Measurements from ENCODE around the gene ZBTB7B. TPM values are rescaled to one million over a fixed set of nuclear protein-coding genes. Genes with fewer than 3 reads are reported as not detected.

Gene ZBTB7B
- polyA plus RNA-seq, 3 donors = 6.3 to 149 (median 9.6) TPM

- no peak for DNase-seq
- Histone ChIP-seq H3K9ac (ENCODE audit: insufficient read depth, low read length, poor library complexity, severe bottlenecking) (no peak overlapping the region), H3K36me3 (replicated peaks in 1 of 2; ENCODE audit: control insufficient read depth in 1 of 2, insufficient read depth in 2 of 2, low read length in 2 of 2) (no peaks in the 10 kb centered on the region), H3K4me1 (ENCODE audit: control insufficient read depth in 1 of 2, insufficient read depth in 2 of 2, low read length in 2 of 2) (peaks cover 13 to 20% of the 10 kb centered on the region in 2 donors), H3K27ac (ENCODE audit: low read depth in 1 of 2, low read length in 2 of 2) (no peak overlapping the region), H2AFZ (ENCODE audit: insufficient read depth, low read depth, low read length, poor library complexity, severe bottlenecking) (no peak overlapping the region), H3K79me2 (ENCODE audit: insufficient read depth, low read length) (no peaks in the 10 kb centered on the region), H3K4me2 (replicated peaks; ENCODE audit: extremely low read depth, low read length, poor library complexity, severe bottlenecking) (no peak overlapping the region), H3K4me3 (replicated peaks in 1 of 3; ENCODE audit: low read depth in 2 of 3, low read length in 3 of 3) (no peak overlapping the region), H3K9me3 (replicated peaks in 1 of 2; ENCODE audit: control insufficient read depth in 1 of 2, insufficient read depth in 1 of 2, low read length in 2 of 2) (no peaks in the 10 kb centered on the region), H4K20me1 (ENCODE audit: insufficient read depth, low read length) (no peaks in the 10 kb centered on the region), H3K27me3 (ENCODE audit: control insufficient read depth in 2 of 2, insufficient read depth in 2 of 2, low read length in 2 of 2) (no peaks in the 10 kb centered on the region)
- H3K27ac Mint-ChIP-seq = no peak overlapping the region
- H3K4me1 Mint-ChIP-seq = peaks cover 21% of the 10 kb centered on the region
- H3K9me3 Mint-ChIP-seq = peaks cover 0 to 1% (median 0%) of the 10 kb centered on the region in 7 donors
- H3K4me3 Mint-ChIP-seq = no peak overlapping the region
- no peak for TF ChIP-seq CTCF (IDR thresholded peaks at IDR 0.05)
- H3K27me3 Mint-ChIP-seq (ENCODE audit: low read depth in 3 of 3) = peaks cover 8 to 15% (median 14%) of the 10 kb centered on the region in 3 donors
- H3K36me3 Mint-ChIP-seq = no peaks in the 10 kb centered on the region
- WGBS (ENCODE audit: insufficient coverage) = 90% methylated on average over 4 of the region's 5 CpGs
- intact Hi-C loops (cut with micrococcal nuclease) = no loop called here
Measured at GRCh38 chr1:155042789-155043188, 40.2 kb downstream of the ZBTB7B start.

GRCh38 chr1:155043301-155043702 is 40.7 kb downstream of the ZBTB7B start:
- Mint-ChIP-seq H3K4me3 (no peak overlapping the region), H3K27ac (no peak overlapping the region), H3K4me1 (peaks cover 21% of the 10 kb centered on the region), H3K36me3 (no peaks in the 10 kb centered on the region), H3K27me3 (ENCODE audit: low read depth in 3 of 3) (peaks cover 4 to 10% (median 10%) of the 10 kb centered on the region in 3 donors), H3K9me3 (peaks cover 0 to 1% (median 0%) of the 10 kb centered on the region in 7 donors)
- H3K9ac ChIP-seq (ENCODE audit: insufficient read depth, low read length, poor library complexity, severe bottlenecking) = no peak overlapping the region
- no peaks in the 10 kb centered on the region for H4K20me1 ChIP-seq (ENCODE audit: insufficient read depth, low read length)
- TF ChIP-seq CTCF (IDR thresholded peaks at IDR 0.05) = no peak
- H3K79me2 ChIP-seq (ENCODE audit: insufficient read depth, low read length) = no peaks in the 10 kb centered on the region
- H3K4me1 ChIP-seq (ENCODE audit: control insufficient read depth in 1 of 2, insufficient read depth in 2 of 2, low read length in 2 of 2) = peaks cover 13 to 20% of the 10 kb centered on the region in 2 donors
- no peak overlapping the region for H3K4me3 ChIP-seq (replicated peaks in 1 of 3; ENCODE audit: low read depth in 2 of 3, low read length in 3 of 3)
- H2AFZ ChIP-seq (ENCODE audit: insufficient read depth, low read depth, low read length, poor library complexity, severe bottlenecking) = no peak overlapping the region
- 82% methylated on average over 11 of the region's 12 CpGs for WGBS (ENCODE audit: insufficient coverage)
- no peak for DNase-seq
- H3K36me3 ChIP-seq (replicated peaks in 1 of 2; ENCODE audit: control insufficient read depth in 1 of 2, insufficient read depth in 2 of 2, low read length in 2 of 2) = no peaks in the 10 kb centered on the region
- no peaks in the 10 kb centered on the region for H3K27me3 ChIP-seq (ENCODE audit: control insufficient read depth in 2 of 2, insufficient read depth in 2 of 2, low read length in 2 of 2)
- no peak overlapping the region for H3K4me2 ChIP-seq (replicated peaks; ENCODE audit: extremely low read depth, low read length, poor library complexity, severe bottlenecking)
- no peak overlapping the region for H3K27ac ChIP-seq (ENCODE audit: low read depth in 1 of 2, low read length in 2 of 2)
- no peaks in the 10 kb centered on the region for H3K9me3 ChIP-seq (replicated peaks in 1 of 2; ENCODE audit: control insufficient read depth in 1 of 2, insufficient read depth in 1 of 2, low read length in 2 of 2)
- intact Hi-C loops (cut with micrococcal nuclease) = no loop called here
